ENCODE measurements around the gene PLEK. TPM values are rescaled to one million over a fixed set of nuclear protein-coding genes. Genes with fewer than 3 reads are reported as not detected.

Gene PLEK
- total and polyA plus RNA-seq, 2 experiments from 2014 or later: 0.92 to 0.93 TPM

DNA sequence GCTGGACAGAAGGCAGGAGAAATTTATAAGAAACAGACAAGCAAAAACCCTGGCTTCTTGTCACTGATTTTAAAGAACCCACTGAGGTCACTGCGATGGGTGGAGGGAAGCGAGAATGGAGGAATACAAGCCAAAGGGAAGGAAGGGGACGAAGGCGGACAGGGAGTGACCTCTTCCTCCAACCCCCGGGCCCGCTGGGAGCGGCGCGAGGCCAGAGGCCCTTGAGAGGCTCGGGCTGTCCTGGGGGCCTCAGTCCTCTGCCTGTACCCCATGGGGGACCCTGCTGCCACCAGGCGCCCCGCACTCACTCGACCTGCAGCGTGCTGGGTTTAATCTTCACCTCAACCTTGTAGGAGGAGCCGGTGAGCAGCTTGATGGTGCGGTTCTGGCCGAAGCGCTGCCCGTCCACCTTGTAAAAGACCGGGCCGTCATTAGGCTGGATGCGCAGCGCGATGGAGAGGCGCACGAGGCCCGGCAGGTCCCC is 46.1 kb upstream of the PLEK start:
- peak overlapping the region; percentile 93 for H3K27ac ChIP-seq
- TF ChIP-seq EZH2 (IDR thresholded peaks at IDR 0.05; ENCODE audit: borderline replicate concordance) (no peak), EZH2phosphoT487 (IDR thresholded peaks at IDR 0.05; ENCODE audit: low read depth, severe bottlenecking, unreplicated experiment) (no peak), CTCF (IDR thresholded peaks at IDR 0.05; ENCODE audit: poor library complexity) (no peak)
- no peaks in the 10 kb centered on the region for H3K4me1 ChIP-seq (ENCODE audit: insufficient read depth)
- no peaks in the 10 kb centered on the region for H3K9me2 ChIP-seq (replicated peaks; ENCODE audit: insufficient read depth)
- H2AFZ ChIP-seq: peak overlapping the region; percentile 75
- WGBS (ENCODE audit: low lambda C conversion rate, missing lambda C conversion rate): 2% methylated on average over 27 of the region's 27 CpGs
- no peaks in the 10 kb centered on the region for H3K9me3 ChIP-seq (ENCODE audit: low read depth)
- peaks cover 71% of the 10 kb centered on the region for H3K27me3 ChIP-seq
- DNase-seq (ENCODE audit: low spot score): peak; percentile 7
- H3K79me2 ChIP-seq: no peaks in the 10 kb centered on the region
- peak overlapping the region; percentile 92 for H3K4me2 ChIP-seq
- H3K4me3 ChIP-seq: peak overlapping the region; percentile 62
- no peaks in the 10 kb centered on the region for H4K20me1 ChIP-seq (ENCODE audit: insufficient read depth, poor library complexity, severe bottlenecking)
- no peaks in the 10 kb centered on the region for H3K36me3 ChIP-seq (replicated peaks; ENCODE audit: insufficient read depth, low read depth)

- no peaks in the 10 kb centered on the region for H3K79me2 ChIP-seq
- WGBS (ENCODE audit: low lambda C conversion rate, missing lambda C conversion rate): 2% methylated on average over 41 of the region's 64 CpGs
- peak within 1 kb of the TSS; percentile 93 for H3K27ac ChIP-seq
- TF ChIP-seq EZH2 (IDR thresholded peaks at IDR 0.05; ENCODE audit: borderline replicate concordance) (peak; percentile 32), EZH2phosphoT487 (IDR thresholded peaks at IDR 0.05; ENCODE audit: low read depth, severe bottlenecking, unreplicated experiment) (no peak), CTCF (IDR thresholded peaks at IDR 0.05; ENCODE audit: poor library complexity) (no peak)
- peaks cover 76% of the 10 kb centered on the region for H3K27me3 ChIP-seq
- peak; percentile 63 for DNase-seq (ENCODE audit: low spot score)
- no peaks in the 10 kb centered on the region for H3K4me1 ChIP-seq (ENCODE audit: insufficient read depth)
- no peaks in the 10 kb centered on the region for H3K9me3 ChIP-seq (ENCODE audit: low read depth)
- H3K36me3 ChIP-seq (replicated peaks; ENCODE audit: insufficient read depth, low read depth): no peaks in the 10 kb centered on the region
- H3K4me2 ChIP-seq: peak within 1 kb of the TSS; percentile 92
- H2AFZ ChIP-seq: peak within 1 kb of the TSS; percentile 75
- no peaks in the 10 kb centered on the region for H4K20me1 ChIP-seq (ENCODE audit: insufficient read depth, poor library complexity, severe bottlenecking)
- H3K4me3 ChIP-seq: peak within 1 kb of the TSS; percentile 62
- H3K9me2 ChIP-seq (replicated peaks; ENCODE audit: insufficient read depth): no peaks in the 10 kb centered on the region
Measured at GRCh38 chr2:68319398-68320117, 45.5 kb upstream of the PLEK start, which contains the start of gene CNRIP1. TSS of gene CNRIP1 (minus strand) at chr2:68319949. CDS start at chr2:68319400, 549 bp downstream.

DNA sequence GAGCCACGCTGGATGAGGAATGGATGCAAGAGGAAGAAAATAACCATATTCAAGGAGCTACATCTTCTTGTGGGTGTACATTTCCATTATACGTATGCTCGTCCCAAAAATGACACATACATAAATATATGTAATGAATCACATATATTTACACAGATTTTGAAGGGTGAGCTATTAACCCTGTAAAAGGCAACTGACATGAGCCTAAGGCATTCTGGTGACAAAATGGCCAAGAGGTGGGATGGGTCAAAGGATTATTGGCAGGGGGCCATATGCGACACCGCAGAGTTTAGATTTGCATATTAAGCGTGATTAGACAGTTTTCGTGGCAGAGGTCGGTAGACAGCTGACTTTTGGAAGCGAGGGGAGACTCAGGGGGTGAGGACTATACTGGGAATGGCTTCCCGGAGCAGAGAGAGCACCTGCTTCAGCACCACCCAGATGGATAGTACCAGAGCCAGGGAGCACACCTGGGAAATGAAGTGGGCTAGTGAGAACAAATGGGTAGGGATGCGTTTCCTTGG is 44.9 kb upstream of the PLEK start:
- no peaks in the 10 kb centered on the region for H3K9me3 ChIP-seq (ENCODE audit: low read depth)
- WGBS (ENCODE audit: low lambda C conversion rate, missing lambda C conversion rate): 7% methylated on average over 11 of the region's 11 CpGs
- no peak for TF ChIP-seq EZH2 (IDR thresholded peaks at IDR 0.05; ENCODE audit: borderline replicate concordance)
- no peak for TF ChIP-seq CTCF (IDR thresholded peaks at IDR 0.05; ENCODE audit: poor library complexity)
- TF ChIP-seq EZH2phosphoT487 (IDR thresholded peaks at IDR 0.05; ENCODE audit: low read depth, severe bottlenecking, unreplicated experiment): no peak
- H3K4me2 ChIP-seq: peak overlapping the region; percentile 92
- peak; percentile 27 for DNase-seq (ENCODE audit: low spot score)
- peak overlapping the region; percentile 93 for H3K27ac ChIP-seq
- no peaks in the 10 kb centered on the region for H3K79me2 ChIP-seq
- peaks cover 76% of the 10 kb centered on the region for H3K27me3 ChIP-seq
- H3K4me1 ChIP-seq (ENCODE audit: insufficient read depth): no peaks in the 10 kb centered on the region
- H3K9me2 ChIP-seq (replicated peaks; ENCODE audit: insufficient read depth): no peaks in the 10 kb centered on the region
- H3K4me3 ChIP-seq: peak overlapping the region; percentile 62
- no peaks in the 10 kb centered on the region for H4K20me1 ChIP-seq (ENCODE audit: insufficient read depth, poor library complexity, severe bottlenecking)
- peak overlapping the region; percentile 75 for H2AFZ ChIP-seq
- H3K36me3 ChIP-seq (replicated peaks; ENCODE audit: insufficient read depth, low read depth): no peaks in the 10 kb centered on the region

Measured in hepatocyte (in vitro differentiated cells).